Left lung (tissue), 10 donors: Measurements from ENCODE around the gene RGS10. TPM values are rescaled to one million over a fixed set of nuclear protein-coding genes. Genes with fewer than 3 reads are reported as not detected.

ENCODE experiments used
- ATAC-seq: fragments of 200-7000 bp; cut with Tn5 transposase; one replicate; pipeline ENCODE4 v1.9.1; 2020; ENCODE audit warnings: moderate library complexity
- DNase-seq, 4 donors: peaks; one replicate each; pipeline ENCODE4 v3.0.0-alpha.2; 2013 to 2020
- H3K27ac ChIP-seq, 2 donors: fragments of 200-600 bp; sonication (generic) in 1 of 2; one replicate each; pipeline versions ENCODE4 v1.5.0 to v1.8.0; 2020 to 2021
- H3K27me3 ChIP-seq, 2 donors: fragments of 200-600 bp; sonication (generic) in 1 of 2; one replicate each; pipeline versions ENCODE4 v1.5.0 to v1.8.0; 2020 to 2021
- H3K36me3 ChIP-seq, 2 donors: fragments of 200-600 bp; sonication (generic) in 1 of 2; one replicate each; pipeline versions ENCODE4 v1.5.0 to v1.8.0; 2020 to 2021
- H3K4me1 ChIP-seq, 2 donors: fragments of 200-600 bp; one replicate each; pipeline ENCODE4 v1.8.0; 2021
- H3K4me3 ChIP-seq, 2 donors: fragments of 200-600 bp; sonication (generic) in 1 of 2; one replicate each; pipeline versions ENCODE4 v1.5.0 to v1.8.0; 2020 to 2021; ENCODE audit warnings: mild to moderate bottlenecking in 1 of 2
- H3K9me3 ChIP-seq, 2 donors: fragments of 200-600 bp; sonication (generic) in 1 of 2; one replicate each; pipeline versions ENCODE4 v1.5.0 to v1.8.0; 2020 to 2021
- intact Hi-C, 2 donors: fragments of 100-400 bp; cut with DNase I; formaldehyde crosslinking; loops; one replicate each; pipeline versions ENCODE4 v1.11.2 to v1.14.2; 2022
- polyA plus RNA-seq, 6 donors: library from polyadenylated mRNA; unstranded; fragments of 120-200 nt; gene quantifications; one replicate each; pipeline ENCODE4 v1.2.1, GENCODE V29; 2013; ENCODE audit not compliant: insufficient read length in 6 of 6
- total RNA-seq, 2 donors: library from RNA; stranded (reverse); fragmentation: NEBNext Ultra II Directional; extraction: Animal tissue kit (Norgen Biotek cat#: 25700); gene quantifications; one replicate each; pipeline ENCODE4 v1.2.1, GENCODE V29; 2021
- TF ChIP-seq, protein P1 (sequence below), 2 donors: fragments of 200-600 bp; sonication (generic) in 1 of 2; IDR thresholded peaks; one replicate each; pipeline versions ENCODE4 v1.5.0 to v1.8.0; 2021; ENCODE audit warnings: antibody characterized with exemption in 2 of 2
- donor health status: DM: no; HTN: yes; CAD: no.
- donor health status: DM: no; HTN: no; CAD: no.

RGS10 gene
- total and polyA plus RNA-seq, 8 donors, result 9.8 to 26.7 (median 13.3) TPM

GRCh38 chr10:119491966-119492757, 50.4 kb downstream of the RGS10 start:
- no peak overlapping the region for H3K27ac ChIP-seq
- intact Hi-C loops, result no loop called here

GRCh38 chr10:119489991-119490326, 52.6 kb downstream of the RGS10 start:
- ATAC-seq, result no peak
- no peak for DNase-seq
- Histone ChIP-seq H3K9me3 (no peaks in the 10 kb centered on the region), H3K36me3 (no peaks in the 10 kb centered on the region), H3K27ac (no peak overlapping the region), H3K4me1 (peaks cover 2 to 15% of the 10 kb centered on the region in 2 donors), H3K4me3 (no peak overlapping the region), H3K27me3 (no peaks in the 10 kb centered on the region)
- intact Hi-C loops, result no loop called here
- TF ChIP-seq, protein P1, sequence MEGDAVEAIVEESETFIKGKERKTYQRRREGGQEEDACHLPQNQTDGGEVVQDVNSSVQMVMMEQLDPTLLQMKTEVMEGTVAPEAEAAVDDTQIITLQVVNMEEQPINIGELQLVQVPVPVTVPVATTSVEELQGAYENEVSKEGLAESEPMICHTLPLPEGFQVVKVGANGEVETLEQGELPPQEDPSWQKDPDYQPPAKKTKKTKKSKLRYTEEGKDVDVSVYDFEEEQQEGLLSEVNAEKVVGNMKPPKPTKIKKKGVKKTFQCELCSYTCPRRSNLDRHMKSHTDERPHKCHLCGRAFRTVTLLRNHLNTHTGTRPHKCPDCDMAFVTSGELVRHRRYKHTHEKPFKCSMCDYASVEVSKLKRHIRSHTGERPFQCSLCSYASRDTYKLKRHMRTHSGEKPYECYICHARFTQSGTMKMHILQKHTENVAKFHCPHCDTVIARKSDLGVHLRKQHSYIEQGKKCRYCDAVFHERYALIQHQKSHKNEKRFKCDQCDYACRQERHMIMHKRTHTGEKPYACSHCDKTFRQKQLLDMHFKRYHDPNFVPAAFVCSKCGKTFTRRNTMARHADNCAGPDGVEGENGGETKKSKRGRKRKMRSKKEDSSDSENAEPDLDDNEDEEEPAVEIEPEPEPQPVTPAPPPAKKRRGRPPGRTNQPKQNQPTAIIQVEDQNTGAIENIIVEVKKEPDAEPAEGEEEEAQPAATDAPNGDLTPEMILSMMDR (IDR thresholded peaks at IDR 0.05), result no peak

More at GRCh38 chr10:119491966-119492757, 50.4 kb downstream of the RGS10 start:
- Histone ChIP-seq H3K27me3 (no peaks in the 10 kb centered on the region), H3K9me3 (no peaks in the 10 kb centered on the region), H3K36me3 (no peaks in the 10 kb centered on the region), H3K4me3 (no peak overlapping the region), H3K4me1 (peaks cover 2 to 15% of the 10 kb centered on the region in 2 donors)
- DNase-seq (no peak), ATAC-seq (no peak)
- TF ChIP-seq, protein P1 (IDR thresholded peaks at IDR 0.05), result no peak

- Histone ChIP-seq H3K27me3 (no peaks in the 10 kb centered on the region), H3K36me3 (no peaks in the 10 kb centered on the region), H3K4me3 (no peak overlapping the region), H3K9me3 (no peaks in the 10 kb centered on the region), H3K4me1 (peaks cover 2 to 11% of the 10 kb centered on the region in 2 donors), H3K27ac (no peak overlapping the region)
- no peak for ATAC-seq
- TF ChIP-seq, protein P1 (IDR thresholded peaks at IDR 0.05), result no peak
- intact Hi-C loops, result no loop called here
- no peak for DNase-seq
These were observed 53.8 kb downstream of the RGS10 start for GRCh38 chr10:119488675-119489074.

DNA sequence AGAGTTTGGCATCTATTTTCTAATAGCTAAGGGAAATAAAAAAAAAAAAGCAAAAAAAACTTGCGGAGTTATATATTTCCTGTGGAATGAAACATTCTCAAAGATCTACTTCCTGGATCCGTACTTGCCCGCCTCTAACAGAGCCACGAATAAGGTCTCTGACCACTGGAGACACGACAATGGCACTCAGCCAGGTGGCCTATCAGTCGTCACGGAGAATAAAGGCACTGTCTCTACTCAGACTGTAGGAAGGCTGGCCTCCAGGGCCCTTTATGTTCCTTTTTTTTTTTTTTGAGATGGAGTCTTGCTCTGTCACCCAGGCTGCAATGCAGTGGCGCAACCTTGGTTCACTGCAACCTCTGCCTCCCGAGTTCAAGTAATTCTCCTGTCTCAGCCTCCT, 58.7 kb downstream of the RGS10 start:
- Histone ChIP-seq H3K4me1 (no peaks in the 10 kb centered on the region), H3K4me3 (no peak overlapping the region), H3K27me3 (peaks cover 0 to 10% of the 10 kb centered on the region in 2 donors), H3K36me3 (no peaks in the 10 kb centered on the region), H3K27ac (peak overlapping the region in 1 of 2 donors; percentile 48), H3K9me3 (no peaks in the 10 kb centered on the region)
- DNase-seq, result no peak
- no peak for ATAC-seq
- TF ChIP-seq, protein P1 (IDR thresholded peaks at IDR 0.05), result no peak
- intact Hi-C loops, result no loop called here

- no peaks in the 10 kb centered on the region for H3K36me3 ChIP-seq
- peak overlapping the region in 1 of 2 donors; percentile 48 for H3K27ac ChIP-seq
- ATAC-seq (no peak), DNase-seq (no peak)
- no peak overlapping the region for H3K4me3 ChIP-seq
- TF ChIP-seq, protein P1 (IDR thresholded peaks at IDR 0.05), result no peak
- no peaks in the 10 kb centered on the region for H3K4me1 ChIP-seq
- intact Hi-C loops, result no loop called here
- H3K27me3 ChIP-seq, result peaks cover 0 to 10% of the 10 kb centered on the region in 2 donors
- H3K9me3 ChIP-seq, result no peaks in the 10 kb centered on the region
These were observed 59.5 kb downstream of the RGS10 start for GRCh38 chr10:119483001-119483400.
